Progenitor cell of endocrine pancreas (in vitro differentiated cells): ENCODE measurements around the gene CRYAB. TPM values are rescaled to one million over a fixed set of nuclear protein-coding genes. Genes with fewer than 3 reads are reported as not detected.

ENCODE experiments used
- DNase-seq: peaks from one replicate; pipeline ENCODE4 v3.0.0; 2021; ENCODE audit warnings: low spot score; ENCODE audit not compliant: unreplicated experiment
- H3K27ac Mint-ChIP-seq: 2 replicates; pipeline ENCODE4 v1.8.0; 2021; ENCODE audit warnings: mild to moderate bottlenecking, moderate library complexity, mixed read lengths
- H3K27me3 Mint-ChIP-seq: 2 replicates; pipeline ENCODE4 v1.8.0; 2021; ENCODE audit warnings: mixed read lengths
- H3K36me3 Mint-ChIP-seq: 2 replicates; pipeline ENCODE4 v1.8.0; 2022; ENCODE audit warnings: mixed read lengths; ENCODE audit not compliant: insufficient read depth
- H3K4me1 Mint-ChIP-seq: 2 replicates; pipeline ENCODE4 v1.8.0; 2021; ENCODE audit warnings: low read depth, mixed read lengths
- H3K4me3 Mint-ChIP-seq: 2 replicates; pipeline ENCODE4 v1.8.0; 2021; ENCODE audit warnings: low read depth, mild to moderate bottlenecking, moderate library complexity, mixed read lengths
- H3K9me3 Mint-ChIP-seq: 2 replicates; pipeline ENCODE4 v1.8.0; 2021; ENCODE audit warnings: low read depth, mixed read lengths
- total RNA-seq: library from RNA; stranded (reverse); gene quantifications from 2 replicates; pipeline ENCODE4 v1.2.1, GENCODE V29; 2021
- TF ChIP-seq, protein P1 (sequence below): fragments of 200-600 bp; sonication (generic); IDR thresholded peaks from one replicate; pipeline ENCODE4 v1.5.0; 2021; ENCODE audit warnings: antibody characterized with exemption, mild to moderate bottlenecking; ENCODE audit not compliant: unreplicated experiment

Gene CRYAB
- total RNA-seq, 1 donor from 2014 or later: not detected

GRCh38 chr11:111944139-111944538 is 32.6 kb upstream of the CRYAB start:
- Mint-ChIP-seq H3K36me3 (peaks cover 1% of the 10 kb centered on the region), H3K9me3 (no peaks in the 10 kb centered on the region), H3K4me1 (peaks cover 11% of the 10 kb centered on the region), H3K27ac (peak overlapping the region; percentile 91), H3K4me3 (no peak overlapping the region), H3K27me3 (no peaks in the 10 kb centered on the region)
- DNase-seq: no peak
- TF ChIP-seq, protein P1, sequence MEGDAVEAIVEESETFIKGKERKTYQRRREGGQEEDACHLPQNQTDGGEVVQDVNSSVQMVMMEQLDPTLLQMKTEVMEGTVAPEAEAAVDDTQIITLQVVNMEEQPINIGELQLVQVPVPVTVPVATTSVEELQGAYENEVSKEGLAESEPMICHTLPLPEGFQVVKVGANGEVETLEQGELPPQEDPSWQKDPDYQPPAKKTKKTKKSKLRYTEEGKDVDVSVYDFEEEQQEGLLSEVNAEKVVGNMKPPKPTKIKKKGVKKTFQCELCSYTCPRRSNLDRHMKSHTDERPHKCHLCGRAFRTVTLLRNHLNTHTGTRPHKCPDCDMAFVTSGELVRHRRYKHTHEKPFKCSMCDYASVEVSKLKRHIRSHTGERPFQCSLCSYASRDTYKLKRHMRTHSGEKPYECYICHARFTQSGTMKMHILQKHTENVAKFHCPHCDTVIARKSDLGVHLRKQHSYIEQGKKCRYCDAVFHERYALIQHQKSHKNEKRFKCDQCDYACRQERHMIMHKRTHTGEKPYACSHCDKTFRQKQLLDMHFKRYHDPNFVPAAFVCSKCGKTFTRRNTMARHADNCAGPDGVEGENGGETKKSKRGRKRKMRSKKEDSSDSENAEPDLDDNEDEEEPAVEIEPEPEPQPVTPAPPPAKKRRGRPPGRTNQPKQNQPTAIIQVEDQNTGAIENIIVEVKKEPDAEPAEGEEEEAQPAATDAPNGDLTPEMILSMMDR: no peak

- H3K4me3 Mint-ChIP-seq: no peak overlapping the region
- no peaks in the 10 kb centered on the region for H3K27me3 Mint-ChIP-seq
- peaks cover 1% of the 10 kb centered on the region for H3K36me3 Mint-ChIP-seq
- no peaks in the 10 kb centered on the region for H3K9me3 Mint-ChIP-seq
- H3K27ac Mint-ChIP-seq: no peak overlapping the region
- peaks cover 21% of the 10 kb centered on the region for H3K4me1 Mint-ChIP-seq
- no peak for DNase-seq
- TF ChIP-seq, protein P1: no peak
Measured at GRCh38 chr11:111942829-111943228, 31.3 kb upstream of the CRYAB start.

- no peaks in the 10 kb centered on the region for H3K9me3 Mint-ChIP-seq
- no peak for DNase-seq
- peaks cover 1% of the 10 kb centered on the region for H3K36me3 Mint-ChIP-seq
- H3K27ac Mint-ChIP-seq: no peak overlapping the region
- peaks cover 22% of the 10 kb centered on the region for H3K4me1 Mint-ChIP-seq
- H3K4me3 Mint-ChIP-seq: no peak overlapping the region
- H3K27me3 Mint-ChIP-seq: no peaks in the 10 kb centered on the region
- TF ChIP-seq, protein P1: no peak
Measured at GRCh38 chr11:111941963-111942362, 30.4 kb upstream of the CRYAB start.

- DNase-seq: no peak
- H3K4me3 Mint-ChIP-seq: no peak overlapping the region
- H3K9me3 Mint-ChIP-seq: no peaks in the 10 kb centered on the region
- H3K4me1 Mint-ChIP-seq: peaks cover 35% of the 10 kb centered on the region
- no peak overlapping the region for H3K27ac Mint-ChIP-seq
- peaks cover 1% of the 10 kb centered on the region for H3K36me3 Mint-ChIP-seq
- TF ChIP-seq, protein P1: no peak
- no peaks in the 10 kb centered on the region for H3K27me3 Mint-ChIP-seq
Measured at GRCh38 chr11:111939836-111940604, 28.4 kb upstream of the CRYAB start.

DNA sequence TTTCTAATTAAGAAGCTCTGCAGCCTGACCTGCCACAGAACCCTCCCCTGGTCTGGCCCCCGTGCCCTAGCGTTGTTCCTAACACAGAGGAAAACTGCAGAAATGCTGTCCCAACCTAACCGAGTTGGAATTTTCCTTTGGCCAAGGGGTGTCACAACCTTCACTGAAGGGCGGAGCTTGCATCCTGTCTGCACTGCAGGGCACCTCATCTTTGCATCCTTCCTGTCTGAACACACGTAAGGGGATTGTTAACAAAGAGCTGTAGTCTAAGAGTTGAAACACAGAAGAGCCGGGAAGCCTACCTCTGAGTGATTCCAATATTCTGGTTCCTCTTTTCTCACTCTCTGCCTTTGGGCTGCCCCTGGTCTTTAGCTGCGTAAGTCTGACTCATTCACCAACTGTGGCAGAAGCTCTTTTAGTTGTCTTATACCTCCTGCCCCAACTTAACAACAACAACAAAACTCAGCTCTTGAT is 27.2 kb upstream of the CRYAB start:
- peaks cover 1% of the 10 kb centered on the region for H3K36me3 Mint-ChIP-seq
- H3K27me3 Mint-ChIP-seq: no peaks in the 10 kb centered on the region
- peaks cover 31% of the 10 kb centered on the region for H3K4me1 Mint-ChIP-seq
- H3K9me3 Mint-ChIP-seq: no peaks in the 10 kb centered on the region
- TF ChIP-seq, protein P1: no peak
- no peak for DNase-seq
- peak overlapping the region; percentile 8 for H3K27ac Mint-ChIP-seq
- H3K4me3 Mint-ChIP-seq: peak overlapping the region; percentile 86
